ENCODE data around the gene MBL2. TPM values are rescaled to one million over a fixed set of nuclear protein-coding genes. Genes with fewer than 3 reads are reported as not detected.

The MBL2 gene
- total RNA-seq, 4 donors from 2014 or later: not detected

- TF ChIP-seq POLR2A (IDR thresholded peaks at IDR 0.05): no peak
- no peak for TF ChIP-seq CTCF (IDR thresholded peaks at IDR 0.05)
- TF ChIP-seq EP300 (IDR thresholded peaks at IDR 0.05; ENCODE audit: low read depth): no peak
- TF ChIP-seq POLR2AphosphoS5 (IDR thresholded peaks at IDR 0.05): no peak
These were observed 13.5 kb upstream of the MBL2 start for GRCh38 chr10:52786098-52786497.

GRCh38 chr10:52785418-52785817 lies 12.8 kb upstream of the MBL2 start:
- Histone ChIP-seq H3K36me3 (no peaks in the 10 kb centered on the region), H3K4me3 (no peak overlapping the region), H3K27ac (no peak overlapping the region), H3K4me1 (no peaks in the 10 kb centered on the region), H3K9me3 (no peaks in the 10 kb centered on the region), H3K27me3 (no peaks in the 10 kb centered on the region)
- no peak for DNase-seq
- WGBS, 2 donors (ENCODE audit: low coverage in 1 of 2): 66% methylated on average over 3 of the region's 3 CpGs; no CpG with 5 or more reads in 1 of the 2 donors
- no peak for TF ChIP-seq POLR2AphosphoS5 (IDR thresholded peaks at IDR 0.05)
- no peak for TF ChIP-seq CTCF (IDR thresholded peaks at IDR 0.05)
- no peak for TF ChIP-seq EP300 (IDR thresholded peaks at IDR 0.05; ENCODE audit: low read depth)
- TF ChIP-seq POLR2A (IDR thresholded peaks at IDR 0.05): no peak
- intact Hi-C loops (cut with DNase I; ENCODE audit: low total_unique reads) (no loop called here), in situ Hi-C loops (cut with MboI; ENCODE audit: low pct_ligation_motif_present in 1 of 4, low pct_unique_long_range_greater_than_20kb in 1 of 4, low sequenced_read_pairs in 3 of 4) (no loop called here)

More at GRCh38 chr10:52786098-52786497, 13.5 kb upstream of the MBL2 start:
- no peak for DNase-seq
- in situ Hi-C loops (cut with MboI; ENCODE audit: low pct_ligation_motif_present in 1 of 4, low pct_unique_long_range_greater_than_20kb in 1 of 4, low sequenced_read_pairs in 3 of 4): no loop called here
- Histone ChIP-seq H3K4me1 (no peaks in the 10 kb centered on the region), H3K4me3 (no peak overlapping the region), H3K27ac (no peak overlapping the region), H3K36me3 (no peaks in the 10 kb centered on the region), H3K27me3 (no peaks in the 10 kb centered on the region), H3K9me3 (no peaks in the 10 kb centered on the region)
- WGBS, 2 donors (ENCODE audit: low coverage in 1 of 2): 86% methylated on average over 5 of the region's 5 CpGs; no CpG with 5 or more reads in 1 of the 2 donors
- intact Hi-C loops (cut with DNase I; ENCODE audit: low total_unique reads): no loop called here

GRCh38 chr10:52783726-52784125 lies 11.1 kb upstream of the MBL2 start:
- Histone ChIP-seq H3K27me3 (peaks cover 4% of the 10 kb centered on the region), H3K9me3 (no peaks in the 10 kb centered on the region), H3K27ac (no peak overlapping the region), H3K4me1 (no peaks in the 10 kb centered on the region), H3K4me3 (no peak overlapping the region), H3K36me3 (no peaks in the 10 kb centered on the region)
- in situ Hi-C loops (cut with MboI; ENCODE audit: low pct_ligation_motif_present in 1 of 4, low pct_unique_long_range_greater_than_20kb in 1 of 4, low sequenced_read_pairs in 3 of 4) (no loop called here), intact Hi-C loops (cut with DNase I; ENCODE audit: low total_unique reads) (no loop called here)
- WGBS, 2 donors (ENCODE audit: low coverage in 1 of 2): 80 to 90% methylated on average over 3 of the region's 3 CpGs
- TF ChIP-seq POLR2A (IDR thresholded peaks at IDR 0.05) (no peak), EP300 (IDR thresholded peaks at IDR 0.05; ENCODE audit: low read depth) (no peak), POLR2AphosphoS5 (IDR thresholded peaks at IDR 0.05) (no peak), CTCF (IDR thresholded peaks at IDR 0.05) (no peak)
- no peak for DNase-seq

- intact Hi-C loops (cut with DNase I; ENCODE audit: low total_unique reads): no loop called here
- H3K4me1 ChIP-seq: no peaks in the 10 kb centered on the region
- H3K36me3 ChIP-seq: no peaks in the 10 kb centered on the region
- H3K27me3 ChIP-seq: peaks cover 6% of the 10 kb centered on the region
- H3K27ac ChIP-seq: no peak overlapping the region
- H3K4me3 ChIP-seq: no peak overlapping the region
- TF ChIP-seq EP300 (IDR thresholded peaks at IDR 0.05; ENCODE audit: low read depth): no peak
- TF ChIP-seq CTCF (IDR thresholded peaks at IDR 0.05): no peak
- no peak for TF ChIP-seq POLR2AphosphoS5 (IDR thresholded peaks at IDR 0.05)
- no peak for TF ChIP-seq POLR2A (IDR thresholded peaks at IDR 0.05)
- no peak for DNase-seq
- no peaks in the 10 kb centered on the region for H3K9me3 ChIP-seq
- in situ Hi-C loops (cut with MboI; ENCODE audit: low pct_ligation_motif_present in 1 of 4, low pct_unique_long_range_greater_than_20kb in 1 of 4, low sequenced_read_pairs in 3 of 4): no loop called here
These were observed 10.0 kb upstream of the MBL2 start for GRCh38 chr10:52782554-52782953.

Data from transverse colon (tissue), 4 donors.